Activated T-helper 17 cell treated with anti-CD3 and anti-CD28 coated beads, Interleukin-2, amount 50 U/mL, for 72 hours (primary cell): Measurements from ENCODE around the gene SIDT1. TPM values are rescaled to one million over a fixed set of nuclear protein-coding genes. Genes with fewer than 3 reads are reported as not detected.

Experiments
- ATAC-seq: fragments of 150-1000 bp; cut with Tn5 transposase; replicated peaks from 2 replicates; pipeline ENCODE4 v1.10.0; 2021; ENCODE audit warnings: mild to moderate bottlenecking, moderate library complexity
- H3K27ac Mint-ChIP-seq: one replicate; pipeline ENCODE4 v1.8.0; 2022; ENCODE audit warnings: mixed read lengths
- H3K27me3 Mint-ChIP-seq: one replicate; pipeline ENCODE4 v1.8.0; 2022; ENCODE audit warnings: mixed read lengths
- H3K36me3 Mint-ChIP-seq: one replicate; pipeline ENCODE4 v1.8.0; 2022; ENCODE audit warnings: low read depth, mild to moderate bottlenecking, mixed read lengths
- H3K4me1 Mint-ChIP-seq: one replicate; pipeline ENCODE4 v1.8.0; 2022; ENCODE audit warnings: mixed read lengths
- H3K4me3 Mint-ChIP-seq: one replicate; pipeline ENCODE4 v1.8.0; 2022; ENCODE audit warnings: mild to moderate bottlenecking, mixed read lengths
- H3K9me3 Mint-ChIP-seq: one replicate; pipeline ENCODE4 v1.8.0; 2022; ENCODE audit warnings: mixed read lengths
- total RNA-seq, 2 donors: library from RNA; stranded (reverse); gene quantifications; one replicate each; pipeline ENCODE4 v1.2.3, GENCODE V29; 2022

SIDT1 gene
- total RNA-seq, 2 donors from 2014 or later, result 17.0 to 20.8 TPM

GRCh38 chr3:113532698-113533533 lies 561 bp downstream of the SIDT1 start:
- H3K4me3 Mint-ChIP-seq, result peak overlapping the region; percentile 92
- peak overlapping the region; percentile 97 for H3K27ac Mint-ChIP-seq
- no peaks in the 10 kb centered on the region for H3K36me3 Mint-ChIP-seq
- H3K4me1 Mint-ChIP-seq, result peaks cover 36% of the 10 kb centered on the region
- peak; percentile 45 for ATAC-seq
- H3K27me3 Mint-ChIP-seq, result no peaks in the 10 kb centered on the region
- H3K9me3 Mint-ChIP-seq, result no peaks in the 10 kb centered on the region

- peaks cover 36% of the 10 kb centered on the region for H3K4me1 Mint-ChIP-seq
- H3K27ac Mint-ChIP-seq, result peak overlapping the region; percentile 97
- no peaks in the 10 kb centered on the region for H3K9me3 Mint-ChIP-seq
- H3K4me3 Mint-ChIP-seq, result peak overlapping the region; percentile 92
- ATAC-seq, result peak; percentile 51
- peaks cover 3% of the 10 kb centered on the region for H3K36me3 Mint-ChIP-seq
- H3K27me3 Mint-ChIP-seq, result no peaks in the 10 kb centered on the region
These were observed 1.2 kb downstream of the SIDT1 start for GRCh38 chr3:113533534-113533892.

GRCh38 chr3:113534365-113534764 lies 2.0 kb downstream of the SIDT1 start:
- Mint-ChIP-seq H3K27me3 (no peaks in the 10 kb centered on the region), H3K4me1 (peaks cover 36% of the 10 kb centered on the region), H3K4me3 (peak overlapping the region; percentile 92), H3K27ac (peak overlapping the region; percentile 97), H3K9me3 (no peaks in the 10 kb centered on the region), H3K36me3 (peaks cover 5% of the 10 kb centered on the region)
- ATAC-seq, result peak; percentile 32

- H3K36me3 Mint-ChIP-seq, result peaks cover 11% of the 10 kb centered on the region
- no peaks in the 10 kb centered on the region for H3K27me3 Mint-ChIP-seq
- peak overlapping the region; percentile 20 for H3K27ac Mint-ChIP-seq
- H3K4me1 Mint-ChIP-seq, result peaks cover 36% of the 10 kb centered on the region
- H3K9me3 Mint-ChIP-seq, result no peaks in the 10 kb centered on the region
- peak overlapping the region; percentile 16 for H3K4me3 Mint-ChIP-seq
- ATAC-seq, result no peak
These were observed 3.5 kb downstream of the SIDT1 start for GRCh38 chr3:113535898-113536297.

- Mint-ChIP-seq H3K4me3 (peak overlapping the region; percentile 16), H3K36me3 (peaks cover 11% of the 10 kb centered on the region), H3K9me3 (no peaks in the 10 kb centered on the region), H3K27me3 (no peaks in the 10 kb centered on the region), H3K4me1 (peaks cover 32% of the 10 kb centered on the region), H3K27ac (no peak overlapping the region)
- ATAC-seq, result no peak
These were observed 4.3 kb downstream of the SIDT1 start for GRCh38 chr3:113536627-113537101.

GRCh38 chr3:113537155-113537554 lies 4.8 kb downstream of the SIDT1 start:
- H3K36me3 Mint-ChIP-seq, result peaks cover 11% of the 10 kb centered on the region
- no peak overlapping the region for H3K27ac Mint-ChIP-seq
- no peak for ATAC-seq
- H3K4me3 Mint-ChIP-seq, result no peak overlapping the region
- H3K9me3 Mint-ChIP-seq, result no peaks in the 10 kb centered on the region
- H3K27me3 Mint-ChIP-seq, result no peaks in the 10 kb centered on the region
- peaks cover 32% of the 10 kb centered on the region for H3K4me1 Mint-ChIP-seq

- H3K4me1 Mint-ChIP-seq, result peaks cover 15% of the 10 kb centered on the region
- H3K27ac Mint-ChIP-seq, result no peak overlapping the region
- H3K4me3 Mint-ChIP-seq, result no peak overlapping the region
- no peaks in the 10 kb centered on the region for H3K27me3 Mint-ChIP-seq
- H3K36me3 Mint-ChIP-seq, result peaks cover 38% of the 10 kb centered on the region
- H3K9me3 Mint-ChIP-seq, result no peaks in the 10 kb centered on the region
- no peak for ATAC-seq
These were observed 9.2 kb downstream of the SIDT1 start for GRCh38 chr3:113541519-113541918.

GRCh38 chr3:113545594-113545993 lies 13.2 kb downstream of the SIDT1 start:
- H3K27me3 Mint-ChIP-seq, result no peaks in the 10 kb centered on the region
- peak overlapping the region; percentile 77 for H3K4me3 Mint-ChIP-seq
- H3K4me1 Mint-ChIP-seq, result peaks cover 28% of the 10 kb centered on the region
- peak overlapping the region; percentile 33 for H3K27ac Mint-ChIP-seq
- H3K36me3 Mint-ChIP-seq, result peaks cover 34% of the 10 kb centered on the region
- no peak for ATAC-seq
- no peaks in the 10 kb centered on the region for H3K9me3 Mint-ChIP-seq

- H3K27ac Mint-ChIP-seq, result peak overlapping the region; percentile 83
- peak overlapping the region; percentile 77 for H3K4me3 Mint-ChIP-seq
- peaks cover 34% of the 10 kb centered on the region for H3K36me3 Mint-ChIP-seq
- H3K27me3 Mint-ChIP-seq, result no peaks in the 10 kb centered on the region
- ATAC-seq, result peak; percentile 42
- peaks cover 31% of the 10 kb centered on the region for H3K4me1 Mint-ChIP-seq
- no peaks in the 10 kb centered on the region for H3K9me3 Mint-ChIP-seq
These were observed 14.1 kb downstream of the SIDT1 start for GRCh38 chr3:113546414-113546893.

- no peak for ATAC-seq
- H3K36me3 Mint-ChIP-seq, result peaks cover 26% of the 10 kb centered on the region
- H3K4me1 Mint-ChIP-seq, result peaks cover 31% of the 10 kb centered on the region
- no peaks in the 10 kb centered on the region for H3K9me3 Mint-ChIP-seq
- H3K27ac Mint-ChIP-seq, result peak overlapping the region; percentile 62
- H3K27me3 Mint-ChIP-seq, result no peaks in the 10 kb centered on the region
- H3K4me3 Mint-ChIP-seq, result no peak overlapping the region
These were observed 16.1 kb downstream of the SIDT1 start for GRCh38 chr3:113548501-113548900.

GRCh38 chr3:113551820-113552219 lies 19.5 kb downstream of the SIDT1 start:
- H3K9me3 Mint-ChIP-seq, result no peaks in the 10 kb centered on the region
- H3K4me3 Mint-ChIP-seq, result no peak overlapping the region
- H3K27me3 Mint-ChIP-seq, result no peaks in the 10 kb centered on the region
- H3K27ac Mint-ChIP-seq, result peak overlapping the region; percentile 12
- H3K36me3 Mint-ChIP-seq, result peaks cover 10% of the 10 kb centered on the region
- ATAC-seq, result no peak
- peaks cover 28% of the 10 kb centered on the region for H3K4me1 Mint-ChIP-seq

- peak; percentile 35 for ATAC-seq
- no peak overlapping the region for H3K4me3 Mint-ChIP-seq
These were observed 20.5 kb downstream of the SIDT1 start for GRCh38 chr3:113552851-113553250.

GRCh38 chr3:113555138-113555537 lies 22.8 kb downstream of the SIDT1 start:
- H3K27me3 Mint-ChIP-seq, result no peaks in the 10 kb centered on the region
- H3K36me3 Mint-ChIP-seq, result peaks cover 7% of the 10 kb centered on the region
- H3K9me3 Mint-ChIP-seq, result no peaks in the 10 kb centered on the region
- H3K4me1 Mint-ChIP-seq, result peaks cover 24% of the 10 kb centered on the region
- no peak for ATAC-seq
- H3K27ac Mint-ChIP-seq, result no peak overlapping the region
- no peak overlapping the region for H3K4me3 Mint-ChIP-seq

More at GRCh38 chr3:113552851-113553250, 20.5 kb downstream of the SIDT1 start:
- H3K27ac Mint-ChIP-seq, result no peak overlapping the region
- peaks cover 33% of the 10 kb centered on the region for H3K4me1 Mint-ChIP-seq
- no peaks in the 10 kb centered on the region for H3K27me3 Mint-ChIP-seq
- H3K36me3 Mint-ChIP-seq, result peaks cover 7% of the 10 kb centered on the region
- H3K9me3 Mint-ChIP-seq, result no peaks in the 10 kb centered on the region

GRCh38 chr3:113556316-113556945 lies 24.1 kb downstream of the SIDT1 start:
- H3K36me3 Mint-ChIP-seq, result peaks cover 7% of the 10 kb centered on the region
- no peak for ATAC-seq
- H3K27me3 Mint-ChIP-seq, result no peaks in the 10 kb centered on the region
- H3K4me3 Mint-ChIP-seq, result no peak overlapping the region
- no peaks in the 10 kb centered on the region for H3K9me3 Mint-ChIP-seq
- H3K4me1 Mint-ChIP-seq, result peaks cover 20% of the 10 kb centered on the region
- H3K27ac Mint-ChIP-seq, result no peak overlapping the region

GRCh38 chr3:113556946-113557335 lies 24.6 kb downstream of the SIDT1 start:
- H3K4me1 Mint-ChIP-seq, result peaks cover 20% of the 10 kb centered on the region
- no peaks in the 10 kb centered on the region for H3K9me3 Mint-ChIP-seq
- H3K27ac Mint-ChIP-seq, result no peak overlapping the region
- no peak overlapping the region for H3K4me3 Mint-ChIP-seq
- H3K27me3 Mint-ChIP-seq, result no peaks in the 10 kb centered on the region
- ATAC-seq, result no peak
- H3K36me3 Mint-ChIP-seq, result peaks cover 7% of the 10 kb centered on the region
